ENCODE results near the gene KCNIP4. TPM values are rescaled to one million over a fixed set of nuclear protein-coding genes. Genes with fewer than 3 reads are reported as not detected.

Gene KCNIP4
- total and polyA plus RNA-seq, 2 donors (not counting 1 experiment from before 2014, with no cell fraction given) = not detected

DNA sequence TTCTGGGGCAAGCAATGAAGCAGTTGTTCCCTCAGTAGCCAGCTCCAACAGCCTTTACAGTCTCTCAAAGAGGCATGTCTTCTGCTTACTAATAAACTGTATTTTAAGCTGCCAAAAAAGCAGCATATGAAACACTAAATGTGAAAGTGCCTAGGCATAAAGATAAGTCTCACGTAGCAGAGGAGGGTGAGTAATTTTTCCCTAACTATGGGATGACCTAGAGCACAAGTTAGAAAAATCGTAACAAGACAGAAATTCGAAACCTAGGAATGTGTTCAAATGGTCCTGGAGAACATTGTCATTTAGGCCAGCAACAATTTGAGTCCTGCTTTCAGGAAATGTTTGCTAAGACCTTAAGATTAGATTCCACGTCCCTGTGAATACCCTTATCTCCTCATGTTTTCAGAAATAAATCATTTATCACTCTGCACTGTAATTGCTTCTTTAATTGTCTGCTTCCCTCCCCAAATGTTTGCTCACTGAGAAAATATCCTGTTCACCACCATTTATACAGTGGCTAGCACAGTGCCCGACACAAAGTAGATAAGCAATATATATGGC, 222.2 kb downstream of the KCNIP4 start:
- Mint-ChIP-seq H3K27me3 (no peaks in the 10 kb centered on the region), H3K27ac (no peak overlapping the region), H3K4me1 (no peaks in the 10 kb centered on the region), H3K4me3 (no peak overlapping the region), H3K9me3 (ENCODE audit: insufficient read depth) (peaks cover 3% of the 10 kb centered on the region)
- no peaks in the 10 kb centered on the region for H3K36me3 ChIP-seq (replicated peaks in 1 of 2; ENCODE audit: control extremely low read depth in 1 of 2, control insufficient read depth in 1 of 2, extremely low read depth in 1 of 2, insufficient read depth in 2 of 2, low read length in 1 of 2)
- 64% methylated on average over 4 of the region's 5 CpGs for WGBS (ENCODE audit: insufficient coverage)
- ChIA-PET POLR2A (no interaction called here), CTCF (no interaction called here)
- H2AFZ ChIP-seq (ENCODE audit: insufficient read depth, low read depth, low read length, poor library complexity, severe bottlenecking) = no peak overlapping the region
- H3K4me3 ChIP-seq (ENCODE audit: control extremely low read depth in 1 of 5, extremely low read depth in 1 of 5, insufficient read depth in 1 of 5, low read depth in 2 of 5, low read length in 4 of 5) = no peak overlapping the region
- intact Hi-C loops (cut with micrococcal nuclease) = no loop called here
- H3K9ac ChIP-seq (ENCODE audit: low read length) = no peak overlapping the region
- no peaks in the 10 kb centered on the region for H4K20me1 ChIP-seq (ENCODE audit: control insufficient read depth, insufficient read depth, low read length, poor library complexity, severe bottlenecking)
- H3K27me3 ChIP-seq (replicated peaks in 1 of 4; ENCODE audit: control extremely low read depth in 1 of 4, control insufficient read depth in 3 of 4, insufficient read depth in 4 of 4, low read length in 3 of 4) = no peaks in the 10 kb centered on the region
- no peak overlapping the region for H3K4me2 ChIP-seq (replicated peaks; ENCODE audit: low read depth, low read length, poor library complexity, severe bottlenecking)
- H3K27ac ChIP-seq (ENCODE audit: low read length in 2 of 2) = no peak overlapping the region
- no peak for DNase-seq
- H3K79me2 ChIP-seq (ENCODE audit: control insufficient read depth, insufficient read depth, low read length) = no peaks in the 10 kb centered on the region
- H3K9me3 ChIP-seq (ENCODE audit: control extremely low read depth in 1 of 3, control insufficient read depth in 2 of 3, insufficient read depth in 1 of 3, low read length in 2 of 3) = peaks cover 0 to 4% (median 0%) of the 10 kb centered on the region in 3 donors
- no peak for ATAC-seq (ENCODE audit: low read depth)
- no peaks in the 10 kb centered on the region for H3K4me1 ChIP-seq (ENCODE audit: control insufficient read depth in 2 of 2, insufficient read depth in 2 of 2, low read length in 2 of 2)
- no peak for TF ChIP-seq EZH2 (IDR thresholded peaks at IDR 0.05; ENCODE audit: borderline replicate concordance, insufficient read depth, low read depth, low read length, poor library complexity, severe bottlenecking)
- TF ChIP-seq, protein P1, sequence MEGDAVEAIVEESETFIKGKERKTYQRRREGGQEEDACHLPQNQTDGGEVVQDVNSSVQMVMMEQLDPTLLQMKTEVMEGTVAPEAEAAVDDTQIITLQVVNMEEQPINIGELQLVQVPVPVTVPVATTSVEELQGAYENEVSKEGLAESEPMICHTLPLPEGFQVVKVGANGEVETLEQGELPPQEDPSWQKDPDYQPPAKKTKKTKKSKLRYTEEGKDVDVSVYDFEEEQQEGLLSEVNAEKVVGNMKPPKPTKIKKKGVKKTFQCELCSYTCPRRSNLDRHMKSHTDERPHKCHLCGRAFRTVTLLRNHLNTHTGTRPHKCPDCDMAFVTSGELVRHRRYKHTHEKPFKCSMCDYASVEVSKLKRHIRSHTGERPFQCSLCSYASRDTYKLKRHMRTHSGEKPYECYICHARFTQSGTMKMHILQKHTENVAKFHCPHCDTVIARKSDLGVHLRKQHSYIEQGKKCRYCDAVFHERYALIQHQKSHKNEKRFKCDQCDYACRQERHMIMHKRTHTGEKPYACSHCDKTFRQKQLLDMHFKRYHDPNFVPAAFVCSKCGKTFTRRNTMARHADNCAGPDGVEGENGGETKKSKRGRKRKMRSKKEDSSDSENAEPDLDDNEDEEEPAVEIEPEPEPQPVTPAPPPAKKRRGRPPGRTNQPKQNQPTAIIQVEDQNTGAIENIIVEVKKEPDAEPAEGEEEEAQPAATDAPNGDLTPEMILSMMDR (IDR thresholded peaks at IDR 0.05) = no peak

DNA sequence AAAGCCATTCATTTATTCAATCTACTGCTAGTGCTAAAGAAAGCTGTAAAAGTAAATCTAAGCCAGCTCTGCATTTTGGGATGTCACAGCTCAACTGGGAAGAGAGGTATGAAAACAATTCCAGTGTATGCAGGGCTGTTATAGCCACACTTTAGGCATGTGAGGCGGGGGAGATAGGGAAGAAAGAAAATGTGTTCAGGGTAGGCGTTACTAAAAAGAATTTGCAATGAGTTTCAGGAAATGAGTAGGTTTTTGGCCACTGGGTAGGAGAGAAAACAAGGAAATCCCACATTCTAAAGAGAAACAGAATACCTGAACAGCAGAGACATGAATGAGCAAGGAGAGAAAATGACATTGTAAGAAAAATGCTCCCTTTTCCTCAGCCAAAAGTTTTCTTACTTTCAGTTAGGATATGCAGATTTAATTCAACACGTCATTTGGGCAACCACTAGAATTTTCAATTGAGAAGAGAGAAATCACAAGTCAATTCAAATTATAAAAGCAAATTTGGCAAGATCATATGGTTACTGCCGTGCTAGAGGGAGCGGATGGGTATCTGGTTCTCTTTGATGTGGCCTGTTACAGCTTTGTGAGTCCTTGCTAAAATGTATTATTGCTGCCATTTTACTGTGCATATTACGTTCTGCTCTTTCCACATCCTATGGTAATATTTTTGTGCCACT, 226.3 kb downstream of the KCNIP4 start:
- TF ChIP-seq, protein P1 (IDR thresholded peaks at IDR 0.05) = no peak
- TF ChIP-seq EZH2 (IDR thresholded peaks at IDR 0.05; ENCODE audit: borderline replicate concordance, insufficient read depth, low read depth, low read length, poor library complexity, severe bottlenecking) = no peak
- DNase-seq = no peak
- no peaks in the 10 kb centered on the region for H3K36me3 ChIP-seq (replicated peaks in 1 of 2; ENCODE audit: control extremely low read depth in 1 of 2, control insufficient read depth in 1 of 2, extremely low read depth in 1 of 2, insufficient read depth in 2 of 2, low read length in 1 of 2)
- WGBS (ENCODE audit: insufficient coverage) = no CpG with 5 or more reads among the region's 6 CpGs
- H3K4me1 Mint-ChIP-seq = no peaks in the 10 kb centered on the region
- CTCF ChIA-PET = no interaction called here
- ATAC-seq (ENCODE audit: low read depth) = no peak
- H3K9ac ChIP-seq (ENCODE audit: low read length) = no peak overlapping the region
- no peak overlapping the region for H2AFZ ChIP-seq (ENCODE audit: insufficient read depth, low read depth, low read length, poor library complexity, severe bottlenecking)
- H4K20me1 ChIP-seq (ENCODE audit: control insufficient read depth, insufficient read depth, low read length, poor library complexity, severe bottlenecking) = no peaks in the 10 kb centered on the region
- no peaks in the 10 kb centered on the region for H3K79me2 ChIP-seq (ENCODE audit: control insufficient read depth, insufficient read depth, low read length)
- H3K4me3 ChIP-seq (ENCODE audit: control extremely low read depth in 1 of 5, extremely low read depth in 1 of 5, insufficient read depth in 1 of 5, low read depth in 2 of 5, low read length in 4 of 5) = no peak overlapping the region
- H3K27ac Mint-ChIP-seq = no peak overlapping the region
- H3K4me2 ChIP-seq (replicated peaks; ENCODE audit: low read depth, low read length, poor library complexity, severe bottlenecking) = no peak overlapping the region
- H3K4me1 ChIP-seq (ENCODE audit: control insufficient read depth in 2 of 2, insufficient read depth in 2 of 2, low read length in 2 of 2) = no peaks in the 10 kb centered on the region
- H3K9me3 Mint-ChIP-seq (ENCODE audit: insufficient read depth) = peaks cover 3% of the 10 kb centered on the region
- H3K4me3 Mint-ChIP-seq = no peak overlapping the region
- no peaks in the 10 kb centered on the region for H3K27me3 ChIP-seq (replicated peaks in 1 of 4; ENCODE audit: control extremely low read depth in 1 of 4, control insufficient read depth in 3 of 4, insufficient read depth in 4 of 4, low read length in 3 of 4)
- H3K27ac ChIP-seq (ENCODE audit: low read length in 2 of 2) = no peak overlapping the region
- intact Hi-C loops (cut with micrococcal nuclease) = no loop called here
- POLR2A ChIA-PET = no interaction called here
- H3K9me3 ChIP-seq (ENCODE audit: control extremely low read depth in 1 of 3, control insufficient read depth in 2 of 3, insufficient read depth in 1 of 3, low read length in 2 of 3) = no peaks in the 10 kb centered on the region
- H3K27me3 Mint-ChIP-seq = no peaks in the 10 kb centered on the region
